ENCODE data around the gene MAP2K1.
"Not testable (repeated sequence)": the region's sequence is repeated elsewhere in the genome, so short reads cannot be mapped to it uniquely, and the experiment has no call there.

Gene MAP2K1

DNA sequence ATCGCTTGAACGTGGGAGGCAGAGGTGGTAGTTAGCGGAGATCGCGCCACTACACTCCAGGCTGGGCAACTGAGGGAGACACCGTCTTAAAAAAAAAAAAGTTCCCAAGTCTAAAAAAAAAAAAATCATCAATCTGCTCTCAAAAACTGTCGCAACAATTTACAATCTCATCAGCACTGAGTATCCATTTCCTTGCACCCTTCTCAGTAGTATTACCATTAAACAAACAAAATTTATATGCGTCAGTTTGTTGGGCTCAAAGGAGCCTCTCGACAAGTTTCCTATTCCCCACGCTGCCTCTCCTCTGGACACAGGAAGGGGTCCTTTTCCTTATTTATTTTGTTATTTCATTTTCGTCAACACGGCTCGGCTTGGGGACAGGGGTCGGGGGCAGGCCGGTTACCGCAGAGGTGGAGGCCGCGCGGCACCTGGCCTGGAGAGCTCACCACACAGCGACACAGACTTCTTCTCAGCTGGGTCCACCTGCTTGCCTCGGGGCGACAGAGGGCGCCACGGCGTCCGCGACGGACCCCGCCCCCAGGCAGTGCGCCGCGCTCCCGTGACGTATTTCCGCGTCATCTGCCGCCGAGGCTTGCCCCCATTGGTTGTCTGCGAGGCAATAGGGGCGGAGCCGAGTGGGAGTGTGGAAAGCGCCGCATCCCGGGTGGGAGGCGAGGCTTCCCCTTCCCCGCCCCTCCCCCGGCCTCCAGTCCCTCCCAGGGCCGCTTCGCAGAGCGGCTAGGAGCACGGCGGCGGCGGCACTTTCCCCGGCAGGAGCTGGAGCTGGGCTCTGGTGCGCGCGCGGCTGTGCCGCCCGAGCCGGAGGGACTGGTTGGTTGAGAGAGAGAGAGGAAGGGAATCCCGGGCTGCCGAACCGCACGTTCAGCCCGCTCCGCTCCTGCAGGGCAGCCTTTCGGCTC lies at the start of gene MAP2K1:
Gene MAP2K1 (plus strand): TSS at position 709 of the 920 bp plus-strand sequence. CDS start 436 bp downstream, outside the sequence.
- DNase-seq (ENCODE audit: low read depth) = peak; percentile 98

DNA sequence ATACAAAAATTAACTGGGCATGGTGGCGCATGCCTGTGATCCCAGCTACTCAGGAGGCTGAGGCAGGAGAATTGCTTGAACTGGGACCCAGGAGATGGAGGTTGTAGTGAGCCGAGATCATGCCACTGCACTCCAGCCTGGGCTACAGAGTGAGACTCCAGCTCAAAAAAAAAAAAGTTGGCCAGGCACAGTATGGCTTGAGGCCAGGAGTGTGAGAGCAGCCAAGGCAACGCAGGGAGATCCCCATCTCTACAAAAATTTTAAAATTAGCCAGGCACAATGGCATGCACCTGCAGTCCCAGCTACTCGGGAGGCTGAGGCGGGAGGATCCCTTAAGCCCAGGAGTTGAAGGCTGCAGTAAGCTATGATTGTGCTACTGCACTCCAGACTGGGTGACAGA lies 38.2 kb upstream of the MAP2K1 start:
- DNase-seq (ENCODE audit: low read depth) = not testable (repeated sequence)

DNA sequence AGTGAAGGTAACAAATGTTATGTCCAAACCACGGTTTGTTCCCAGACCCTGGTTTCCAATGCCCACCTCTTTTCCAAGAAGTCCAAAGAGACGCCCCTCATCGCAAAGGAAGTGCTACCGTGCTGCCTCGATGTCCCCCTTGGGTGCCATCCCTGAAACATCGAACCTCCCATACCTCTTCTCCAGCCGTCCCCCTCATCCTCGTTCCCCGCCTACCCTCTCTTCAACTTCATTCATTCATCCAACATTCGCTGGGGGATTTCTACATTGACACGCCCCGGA lies 30.7 kb upstream of the MAP2K1 start:
- DNase-seq (ENCODE audit: low read depth) = no peak

DNA sequence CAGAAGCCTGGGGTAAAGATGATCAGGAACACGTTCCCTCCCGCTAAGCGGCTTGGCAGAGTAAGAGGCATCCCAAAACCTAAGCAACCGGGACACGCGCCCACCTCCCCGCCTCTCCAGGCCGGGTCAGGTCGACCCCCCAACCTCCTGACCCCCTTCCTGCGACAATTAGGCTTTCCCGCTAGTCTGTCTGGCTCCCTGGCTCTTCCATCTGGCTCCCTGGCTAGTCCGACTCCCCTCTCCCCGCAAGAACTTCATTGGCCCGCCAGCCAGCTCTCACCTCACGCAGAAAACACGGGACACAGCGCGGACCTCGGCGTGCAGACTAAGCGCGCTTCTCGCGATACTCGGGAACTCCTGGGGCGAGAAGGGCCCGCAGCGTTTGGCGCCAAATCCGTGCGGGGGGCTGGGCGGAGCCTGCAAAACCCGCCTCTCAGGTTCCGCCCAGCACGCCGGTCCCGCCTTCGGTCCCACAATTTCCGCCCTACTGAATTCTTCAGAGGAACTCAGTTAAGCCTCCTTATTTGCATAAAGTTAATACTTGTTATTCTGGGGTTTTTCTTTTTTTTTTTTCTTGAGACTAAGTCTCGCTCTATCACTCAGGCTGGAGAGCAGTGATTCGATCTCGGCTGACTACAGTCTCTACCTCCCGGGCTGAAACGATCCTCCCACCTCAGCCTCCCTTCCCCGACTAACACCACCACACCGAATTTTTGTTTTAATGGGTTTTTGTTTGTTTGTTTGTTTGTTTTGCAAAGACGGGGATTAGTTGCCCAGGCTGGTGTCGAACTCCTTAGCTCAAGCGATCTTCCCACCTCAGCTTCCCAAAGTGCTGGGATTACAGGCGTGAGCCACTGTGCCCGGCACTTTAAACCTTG lies 30.1 kb upstream of the MAP2K1 start, which contains the start of gene TIPIN:
Gene TIPIN (minus strand): TSS at position 327 of the 878 bp plus-strand sequence. CDS start 3,738 bp downstream, outside the sequence.
- DNase-seq (ENCODE audit: low read depth) = peak; percentile 90

DNA sequence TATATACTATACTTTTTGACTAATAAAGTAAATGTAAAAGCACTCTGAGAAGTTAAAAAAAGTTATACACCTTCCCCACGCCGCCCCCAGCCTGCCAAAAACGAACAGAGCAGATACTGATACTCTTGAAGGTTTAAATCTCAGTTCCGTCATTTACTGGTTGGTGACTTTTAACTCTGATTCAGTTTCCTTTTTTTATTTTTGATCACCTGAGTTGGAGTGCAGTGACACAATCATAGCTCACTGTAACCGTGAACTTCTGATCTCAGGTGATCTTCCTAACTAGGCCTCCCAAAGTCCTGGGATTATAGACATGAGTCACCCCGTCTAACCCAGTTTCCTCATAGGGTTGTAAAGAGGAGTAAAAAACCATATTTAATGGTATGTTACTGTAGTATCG lies 27.0 kb upstream of the MAP2K1 start:
- no peak for DNase-seq (ENCODE audit: low read depth)

DNA sequence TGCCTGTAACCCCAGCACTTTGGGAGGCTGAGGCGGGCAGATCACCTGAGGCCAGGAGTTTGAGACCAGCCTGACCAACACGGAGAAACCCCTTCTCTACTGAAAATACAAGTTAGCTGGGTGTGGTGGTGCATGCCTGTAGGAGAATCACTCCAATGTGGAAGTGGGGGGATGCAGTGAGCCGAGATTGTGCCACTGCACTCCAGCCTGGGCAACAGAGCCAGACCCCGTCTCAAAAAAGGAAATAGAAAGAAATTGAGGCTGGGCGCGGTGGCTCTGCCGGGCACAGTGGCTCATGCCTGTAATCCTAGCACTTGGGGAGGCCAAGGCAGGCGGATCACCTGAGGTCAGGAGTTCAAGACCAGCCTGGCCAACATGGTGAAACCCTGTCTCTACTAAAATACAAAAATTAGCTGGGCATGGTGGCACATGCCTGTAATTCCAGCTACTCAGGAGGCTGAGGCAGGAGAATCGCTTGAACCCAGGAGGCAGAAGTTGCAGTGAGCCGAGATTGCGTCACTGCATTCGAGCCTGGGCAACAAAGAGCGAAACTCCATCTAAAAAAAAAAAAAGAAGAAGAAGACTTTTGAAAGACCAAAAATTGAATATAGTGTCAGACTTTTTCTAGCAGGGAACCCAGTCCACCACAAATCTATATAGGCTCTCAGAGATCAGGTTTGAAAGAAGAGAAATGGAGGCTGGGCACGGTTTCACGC lies 24.8 kb upstream of the MAP2K1 start:
- not testable (repeated sequence) for DNase-seq (ENCODE audit: low read depth)

DNA sequence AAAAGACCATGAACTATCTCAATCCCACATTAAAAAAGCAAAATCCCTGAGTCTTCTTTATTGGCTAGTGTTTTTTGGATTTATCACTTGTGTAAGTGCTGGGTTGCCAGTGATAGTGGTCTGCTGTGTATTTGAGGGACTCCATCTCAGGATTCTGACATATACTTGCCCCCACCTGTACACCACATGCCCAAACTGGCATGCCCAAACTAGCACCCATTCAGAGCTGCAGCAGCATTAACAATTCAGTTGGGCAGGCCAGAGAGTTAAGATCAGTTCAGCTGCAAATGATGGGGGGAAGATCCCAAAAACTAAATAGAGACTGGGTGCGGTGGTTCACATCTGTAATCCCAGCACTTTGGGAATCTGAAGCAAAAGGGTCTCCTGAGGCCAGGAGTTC lies 23.9 kb upstream of the MAP2K1 start:
- DNase-seq (ENCODE audit: low read depth) = no peak

DNA sequence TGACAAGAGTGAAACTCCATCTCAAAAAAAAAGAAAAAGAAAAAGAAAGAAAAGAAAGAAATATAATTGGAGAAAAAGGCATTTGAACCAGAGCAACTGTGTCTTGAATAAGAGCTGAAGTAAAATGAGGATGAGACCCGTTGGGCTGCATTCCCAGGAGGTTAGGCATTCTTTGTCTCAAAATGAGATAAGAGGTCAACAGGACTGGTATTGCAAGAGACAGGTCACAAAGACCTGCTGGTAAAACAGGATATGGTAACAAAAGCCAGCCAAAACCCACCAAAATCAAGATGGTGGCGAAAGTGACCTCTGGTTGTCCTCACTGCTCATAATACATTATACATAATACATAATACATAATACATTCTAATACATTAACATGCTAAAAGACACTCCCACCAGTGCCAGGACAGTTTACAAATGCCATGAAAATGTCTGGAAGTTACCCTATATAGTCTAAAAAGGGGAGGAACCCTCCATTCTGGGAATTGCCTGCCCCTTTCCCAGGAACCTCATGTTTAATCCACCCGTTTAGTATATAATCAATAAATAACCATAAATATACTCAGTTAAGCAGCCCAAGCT lies 21.7 kb upstream of the MAP2K1 start:
- no peak for DNase-seq (ENCODE audit: low read depth)

DNA sequence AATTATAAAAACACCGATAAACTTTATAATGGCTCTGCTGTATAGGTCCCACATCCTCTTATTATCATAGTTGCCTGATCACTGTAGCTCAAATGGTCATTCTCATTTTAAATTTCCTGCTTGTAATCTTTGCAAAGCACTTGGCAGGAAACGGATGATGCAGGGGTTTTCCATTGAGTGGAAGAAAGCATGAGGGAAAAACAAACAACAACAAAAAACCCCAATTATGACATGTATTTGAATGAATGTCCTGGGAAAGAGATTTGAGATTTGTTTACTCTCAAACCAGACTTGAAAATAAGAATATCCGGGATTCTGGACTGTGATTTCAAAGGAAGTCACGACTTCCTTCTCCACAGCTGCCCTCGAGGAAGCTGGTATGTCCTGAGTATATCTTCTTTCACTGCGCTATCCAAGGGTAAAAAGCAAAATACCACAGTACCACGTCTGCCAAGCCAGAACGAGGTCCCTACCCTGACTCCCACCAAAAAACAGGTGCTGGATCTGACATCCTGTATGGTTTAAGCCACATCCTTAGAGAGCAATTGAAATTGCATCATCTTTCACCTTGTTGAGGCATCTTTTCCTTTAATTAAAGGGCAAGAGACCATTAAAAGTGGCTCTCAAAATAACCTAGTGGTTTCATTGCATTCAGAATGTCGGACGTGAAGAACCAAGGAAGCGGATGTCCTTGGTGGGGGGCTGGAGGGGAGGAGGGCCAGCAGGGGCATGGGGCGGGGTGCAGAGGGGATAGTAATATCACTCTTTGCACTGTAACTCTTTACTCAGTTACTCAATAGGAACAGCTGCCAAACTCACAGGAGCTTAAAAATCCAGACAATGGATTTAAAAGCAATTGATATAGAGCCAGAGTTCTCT lies 16.7 kb upstream of the MAP2K1 start:
- no peak for DNase-seq (ENCODE audit: low read depth)

DNA sequence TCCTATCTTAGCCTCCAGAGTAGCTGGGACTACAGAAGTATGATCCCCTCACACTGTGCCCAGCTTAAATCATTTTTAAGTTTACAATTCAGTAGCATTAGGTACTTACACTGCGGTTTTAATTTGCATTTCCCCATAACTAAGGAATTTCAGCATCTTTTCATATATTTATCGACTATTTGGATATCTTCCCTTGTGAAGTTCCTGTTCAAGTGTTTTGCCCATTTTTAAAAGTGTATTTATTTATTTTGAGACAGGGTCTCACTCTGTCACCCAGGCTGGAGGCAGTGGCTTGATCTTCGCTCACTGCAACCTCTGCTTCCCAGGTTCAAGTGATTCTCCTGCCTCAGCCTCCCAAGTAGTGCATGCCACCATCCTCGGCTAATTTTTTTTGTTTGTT lies 12.5 kb upstream of the MAP2K1 start:
- no peak for DNase-seq (ENCODE audit: low read depth)

DNA sequence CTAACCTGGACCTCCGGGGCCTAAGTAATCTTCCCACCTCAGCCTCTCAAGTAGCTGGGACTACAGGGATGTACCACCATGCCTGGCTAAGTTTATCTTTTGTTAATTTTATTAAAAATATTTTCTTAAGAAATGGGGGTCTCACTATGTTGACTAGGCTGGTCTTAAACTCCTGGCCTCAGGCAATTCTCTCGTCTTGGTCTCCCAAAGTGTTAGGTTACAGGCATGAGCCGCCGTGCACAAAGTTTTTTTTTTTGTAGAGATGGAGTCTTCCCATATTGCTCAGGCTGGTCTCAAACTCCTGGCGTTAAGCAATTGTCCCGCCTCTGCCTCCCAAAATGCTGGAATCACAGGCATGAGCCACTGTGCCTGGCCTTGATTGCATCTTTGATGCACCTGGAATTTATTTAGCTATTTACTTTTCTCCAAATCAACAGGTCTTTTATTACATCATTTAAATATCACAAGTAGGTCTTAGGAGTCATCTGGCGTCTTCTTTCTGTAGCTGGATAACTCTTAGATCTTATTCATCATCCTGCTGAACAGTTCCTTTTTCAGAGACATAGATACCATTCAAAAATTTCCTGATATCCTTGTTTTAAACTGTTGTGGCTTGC lies 7.8 kb upstream of the MAP2K1 start:
- no peak for DNase-seq (ENCODE audit: low read depth)

DNA sequence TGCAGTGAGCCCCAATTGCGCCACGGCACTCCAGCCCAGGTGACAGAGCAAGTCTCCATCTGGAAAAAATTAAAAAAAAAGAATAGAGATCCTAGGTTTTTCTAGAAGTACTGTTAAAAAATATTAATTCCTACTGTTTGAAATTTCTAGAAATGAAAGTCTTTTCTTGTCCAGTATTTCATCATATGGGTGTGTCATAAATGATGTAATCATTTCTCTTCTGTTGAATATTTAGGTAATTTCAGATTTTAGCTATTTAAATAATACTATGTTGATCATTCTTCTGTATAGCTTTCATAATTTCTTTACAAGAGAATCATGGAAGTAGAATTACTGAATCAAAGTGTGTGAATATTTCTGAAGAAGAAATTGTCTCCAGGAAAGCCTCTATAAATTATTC lies 5.3 kb upstream of the MAP2K1 start:
- not testable (repeated sequence) for DNase-seq (ENCODE audit: low read depth)

DNA sequence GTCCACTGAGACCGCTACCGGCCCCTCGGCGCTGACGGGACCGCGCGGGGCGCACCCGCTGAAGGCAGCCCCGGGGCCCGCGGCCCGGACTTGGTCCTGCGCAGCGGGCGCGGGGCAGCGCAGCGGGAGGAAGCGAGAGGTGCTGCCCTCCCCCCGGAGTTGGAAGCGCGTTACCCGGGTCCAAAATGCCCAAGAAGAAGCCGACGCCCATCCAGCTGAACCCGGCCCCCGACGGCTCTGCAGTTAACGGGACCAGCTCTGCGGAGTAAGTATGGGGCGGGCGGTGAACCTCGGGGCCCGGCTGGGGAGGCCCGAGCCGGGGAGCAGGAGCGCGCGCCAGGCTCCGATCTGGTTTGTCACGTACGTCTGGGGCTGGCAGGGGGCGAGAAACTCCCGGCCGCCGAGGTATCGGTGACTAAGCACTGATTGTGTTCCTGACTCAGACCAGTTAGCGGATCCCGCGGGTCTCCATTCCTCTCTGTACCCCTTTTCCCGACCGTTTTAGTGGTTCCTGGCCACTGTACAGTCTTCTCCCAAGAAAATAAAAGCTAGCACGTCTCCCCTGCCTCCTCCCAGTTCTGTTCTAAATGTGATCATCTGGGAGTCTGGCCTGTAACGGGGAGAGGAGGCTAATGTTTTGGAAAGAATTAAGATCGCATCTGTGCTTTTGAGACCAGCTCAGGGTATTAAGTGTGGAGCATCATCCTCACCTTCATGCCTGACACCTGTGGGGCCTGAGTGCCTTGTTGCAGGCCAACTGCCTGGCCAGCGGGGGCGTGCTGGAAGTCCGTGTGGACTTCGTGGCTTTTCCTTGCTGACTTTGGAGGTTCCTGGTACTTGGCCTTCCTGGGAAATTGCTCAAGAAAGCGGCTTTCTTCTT lies 691 bp downstream of the MAP2K1 start:
- peak; percentile 66 for DNase-seq (ENCODE audit: low read depth)

DNA sequence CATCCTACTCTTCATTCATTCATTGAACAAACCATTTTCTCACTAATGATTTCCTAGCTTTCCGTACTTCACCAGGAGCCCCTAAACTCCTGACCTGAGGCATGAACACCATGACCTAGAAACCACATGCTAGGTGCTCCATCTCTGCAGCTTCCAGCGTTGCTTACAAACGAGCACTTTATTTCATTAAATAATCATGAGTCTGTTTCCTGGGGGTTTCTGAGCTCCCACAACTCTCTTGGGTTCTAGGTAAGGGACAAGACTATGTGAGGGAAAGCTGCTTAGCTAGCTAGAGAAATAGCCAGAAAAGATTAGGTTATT lies 1.3 kb downstream of the MAP2K1 start:
- no peak for DNase-seq (ENCODE audit: low read depth)

DNA sequence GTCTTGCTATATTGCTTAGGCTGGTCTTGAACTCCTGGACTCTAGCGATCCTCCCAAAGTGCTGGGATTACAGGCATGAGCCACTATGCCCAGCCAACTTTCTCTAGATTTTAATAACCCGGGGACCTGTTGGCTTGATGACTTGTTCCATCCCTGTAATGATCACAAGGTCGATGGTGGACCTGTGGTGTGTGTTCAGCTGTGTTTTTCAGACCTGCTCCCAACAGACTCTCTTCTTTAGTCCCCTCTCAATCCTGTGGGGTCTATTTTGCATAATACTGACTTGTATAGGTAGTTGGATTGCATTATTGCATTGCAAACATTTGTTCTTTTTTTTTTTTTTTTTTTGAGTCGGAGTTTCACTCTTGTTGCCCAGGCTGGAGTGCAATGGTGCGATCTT lies 1.9 kb downstream of the MAP2K1 start:
- DNase-seq (ENCODE audit: low read depth) = no peak

DNA sequence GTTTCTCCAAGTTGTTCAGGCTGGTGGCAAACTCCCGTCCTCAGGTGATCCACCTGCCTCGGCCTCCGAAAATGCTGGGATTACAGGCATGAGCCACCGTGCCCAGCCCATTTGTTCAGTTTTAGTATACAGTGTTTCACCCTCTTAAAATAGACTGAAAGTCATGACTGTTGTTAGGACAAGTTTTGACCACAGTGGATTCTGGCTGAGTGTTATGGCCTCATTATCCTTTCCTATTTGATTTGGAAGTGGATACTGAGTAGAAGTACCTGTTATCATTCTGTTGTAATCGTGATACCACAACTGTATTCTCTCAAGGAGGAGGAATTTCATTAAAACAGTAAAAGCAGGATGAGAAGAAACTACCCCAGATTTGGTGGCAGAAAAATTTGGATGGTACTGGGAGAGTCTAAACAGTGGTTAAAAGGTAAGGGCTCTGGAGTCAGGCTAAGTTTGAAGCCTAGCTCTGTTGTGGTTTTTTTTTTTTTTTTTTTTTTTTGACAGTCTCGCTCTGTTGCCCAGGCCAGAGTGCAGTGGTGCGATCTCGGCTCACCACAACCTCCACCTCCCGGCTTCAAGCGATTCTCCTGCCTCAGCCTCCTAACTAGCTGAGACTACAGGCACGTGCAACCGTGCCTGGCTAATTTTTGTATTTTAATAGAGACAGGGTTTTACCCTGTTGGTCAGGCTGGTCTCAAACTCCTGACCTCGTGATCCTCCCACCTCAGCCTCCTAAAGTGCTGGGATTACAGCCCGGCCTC lies 2.6 kb downstream of the MAP2K1 start:
- no peak for DNase-seq (ENCODE audit: low read depth)

DNA sequence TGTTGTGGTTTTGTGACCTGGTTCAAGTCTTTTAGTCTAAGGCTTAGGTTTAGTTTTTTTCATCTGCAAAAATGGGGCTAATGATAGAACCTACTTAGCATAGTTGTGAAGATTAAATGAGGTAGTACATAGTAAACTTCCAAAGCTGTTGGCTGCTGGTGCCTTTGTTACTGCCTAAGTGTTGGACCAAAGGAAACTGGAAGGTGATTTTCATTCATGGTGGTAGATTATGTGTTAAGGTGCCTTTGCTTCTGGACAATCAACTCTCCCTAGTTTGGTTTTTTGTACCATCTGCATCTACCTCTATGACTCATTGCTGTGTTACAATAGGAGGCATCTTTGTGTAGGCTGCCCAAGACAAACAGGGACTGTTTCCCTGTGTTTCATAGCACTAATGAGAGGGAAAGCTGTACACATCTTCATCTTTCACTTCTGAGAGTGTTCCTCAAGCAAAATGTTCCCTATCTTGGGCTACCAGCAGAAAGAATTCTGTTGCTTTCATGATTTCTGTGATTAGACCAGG lies 3.2 kb downstream of the MAP2K1 start:
- no peak for DNase-seq (ENCODE audit: low read depth)

DNA sequence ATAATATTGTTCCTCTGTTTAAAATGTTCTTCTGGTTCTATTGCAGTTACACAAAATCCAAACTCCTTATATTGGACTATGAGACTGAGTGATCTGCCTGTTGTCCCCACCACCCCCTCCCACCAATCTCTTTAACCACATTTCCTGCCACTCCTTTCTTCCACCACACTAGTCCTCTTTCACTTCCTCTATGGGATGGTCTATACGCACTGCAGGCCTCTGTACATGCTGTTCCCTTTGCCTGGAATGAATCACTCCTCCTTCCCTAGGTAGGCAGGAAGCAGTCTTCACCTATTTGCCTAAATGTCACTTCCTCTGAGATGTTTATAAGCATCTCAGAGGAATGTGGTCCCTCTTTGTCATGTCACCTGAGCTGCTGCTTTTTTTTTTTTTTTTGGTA lies 4.0 kb downstream of the MAP2K1 start:
- no peak for DNase-seq (ENCODE audit: low read depth)

DNA sequence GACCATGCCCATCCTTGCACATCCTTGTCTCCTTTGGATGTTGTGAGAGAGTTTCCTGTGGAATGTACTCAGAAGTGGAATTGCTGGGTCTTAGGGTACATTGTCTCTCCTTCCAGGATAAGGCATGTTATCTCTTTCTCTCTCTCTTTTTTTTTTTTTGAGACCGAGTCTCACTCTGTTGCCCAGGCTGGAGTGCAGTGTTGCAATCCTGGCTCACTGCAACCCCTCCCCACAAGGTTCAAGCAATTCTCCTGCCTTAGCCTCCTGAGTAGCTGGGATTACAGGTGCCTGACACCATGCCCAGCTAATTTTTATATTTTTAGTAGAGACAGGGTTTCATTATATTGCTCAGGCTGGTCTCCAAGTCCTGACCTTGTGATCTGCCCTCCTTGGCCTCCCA lies 6.3 kb downstream of the MAP2K1 start:
- not testable (repeated sequence) for DNase-seq (ENCODE audit: low read depth)

Data from activated gamma-delta T cell treated with anti-CD3 and anti-CD28 coated beads, Interleukin-2, amount 50 U/mL, for 16 hours (primary cell).